NCI-H1417 (cell line): ENCODE data around the gene RXRA.

Experiments used
- DNase-seq, 3 experiments: peaks; one replicate each; lab custom pipeline; 2025; lab: John Stamatoyannopoulos, UW

The RXRA gene

GRCh38 chr9:134472256-134472655 lies 146.0 kb downstream of the RXRA start:
- DNase-seq: no peak

- DNase-seq: no peak
These were observed 147.1 kb downstream of the RXRA start for GRCh38 chr9:134473141-134474054.

GRCh38 chr9:134474055-134474370 lies 147.8 kb downstream of the RXRA start:
- no peak for DNase-seq

GRCh38 chr9:134475011-134475790 lies 148.9 kb downstream of the RXRA start:
- DNase-seq: no peak

GRCh38 chr9:134476272-134476941 lies 150.2 kb downstream of the RXRA start:
- DNase-seq: no peak

GRCh38 chr9:134476942-134477335 lies 150.7 kb downstream of the RXRA start:
- DNase-seq: no peak

GRCh38 chr9:134477342-134477925 lies 151.2 kb downstream of the RXRA start:
- no peak for DNase-seq

- no peak for DNase-seq
These were observed 151.7 kb downstream of the RXRA start for GRCh38 chr9:134477927-134478326.

- no peak for DNase-seq
These were observed 155.5 kb downstream of the RXRA start for GRCh38 chr9:134481762-134482161.

GRCh38 chr9:134482226-134482625 lies 156.0 kb downstream of the RXRA start:
- no peak for DNase-seq

- DNase-seq: no peak
These were observed 157.3 kb downstream of the RXRA start for GRCh38 chr9:134483361-134484184.

- no peak for DNase-seq
These were observed 158.2 kb downstream of the RXRA start for GRCh38 chr9:134484479-134484878.

- no peak for DNase-seq
These were observed 159.4 kb downstream of the RXRA start for GRCh38 chr9:134485653-134486052.

GRCh38 chr9:134486143-134486591 lies 159.9 kb downstream of the RXRA start:
- DNase-seq: no peak

- DNase-seq: no peak
These were observed 160.3 kb downstream of the RXRA start for GRCh38 chr9:134486596-134486995.
